Fibroblast of mammary gland (primary cell): ENCODE data around the gene FCRLA.

Experiments used
- DNase-seq: peaks from one replicate; pipeline ENCODE4 v3.0.0-alpha.2; 2010; ENCODE audit warnings: low read depth
- H3K4me3 ChIP-seq: 2 replicates; pipeline ENCODE4 v1.5.1; 2011; ENCODE audit warnings: low read depth, mild to moderate bottlenecking, low read length, moderate library complexity; ENCODE audit not compliant: control insufficient read depth
- CTCF ChIP-seq: conservative IDR thresholded peaks from 2 replicates; pipeline ENCODE4 v1.5.1; 2011; ENCODE audit warnings: low read depth, low read length, inconsistent platforms; ENCODE audit not compliant: control insufficient read depth, insufficient read depth

The FCRLA gene

GRCh38 chr1:161731981-161732718, 25.1 kb downstream of the FCRLA start:
- no peak for TF ChIP-seq CTCF
- H3K4me3 ChIP-seq = no peak overlapping the region

GRCh38 chr1:161733526-161733925, 26.5 kb downstream of the FCRLA start:
- no peak overlapping the region for H3K4me3 ChIP-seq
- DNase-seq = peak; percentile 96
- no peak for TF ChIP-seq CTCF

More at GRCh38 chr1:161731981-161732718, 25.1 kb downstream of the FCRLA start:
- no peak for DNase-seq

- no peak overlapping the region for H3K4me3 ChIP-seq
- DNase-seq = no peak
- no peak for TF ChIP-seq CTCF
These were observed 28.8 kb downstream of the FCRLA start for GRCh38 chr1:161735837-161736236.

DNA sequence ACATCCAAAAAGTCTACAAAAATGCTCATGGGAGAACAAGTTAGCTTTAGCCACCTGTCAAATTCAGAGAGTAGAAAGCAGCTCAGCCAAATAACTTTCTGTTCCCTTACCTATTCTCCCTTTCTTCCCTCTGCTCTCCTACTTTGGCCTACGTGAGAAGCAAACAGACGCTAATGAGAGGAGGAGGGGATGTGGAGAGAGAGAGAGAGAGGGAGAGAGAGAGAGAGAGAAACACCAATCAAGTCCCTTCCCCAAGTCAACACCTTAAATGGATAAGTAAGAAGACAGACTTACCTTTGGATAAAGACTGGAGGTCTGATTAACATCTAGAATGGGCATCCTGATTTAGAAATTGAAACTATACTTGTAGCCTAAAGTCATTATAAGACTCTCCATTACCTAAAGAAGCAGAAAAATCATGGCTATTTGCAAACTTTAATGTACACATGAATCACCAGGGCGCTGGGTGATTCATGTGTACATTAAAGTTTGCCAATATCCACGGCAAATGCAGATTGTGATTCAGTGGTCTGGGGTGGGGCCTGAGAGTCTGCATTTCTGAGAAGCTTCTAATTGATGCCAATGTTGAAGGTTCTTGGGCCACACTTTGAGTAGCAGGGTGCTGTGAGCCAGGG, 29.4 kb downstream of the FCRLA start:
- no peak for TF ChIP-seq CTCF
- peak; percentile 68 for DNase-seq
- no peak overlapping the region for H3K4me3 ChIP-seq

- DNase-seq = no peak
- TF ChIP-seq CTCF = no peak
- H3K4me3 ChIP-seq = no peak overlapping the region
These were observed 30.6 kb downstream of the FCRLA start for GRCh38 chr1:161737625-161738024.

- peak; percentile 91 for DNase-seq
- H3K4me3 ChIP-seq = no peak overlapping the region
- TF ChIP-seq CTCF = peak; percentile 85
These were observed 31.7 kb downstream of the FCRLA start for GRCh38 chr1:161738627-161739287.
